ENCODE data around the gene CYSTM1.

The CYSTM1 gene

DNA sequence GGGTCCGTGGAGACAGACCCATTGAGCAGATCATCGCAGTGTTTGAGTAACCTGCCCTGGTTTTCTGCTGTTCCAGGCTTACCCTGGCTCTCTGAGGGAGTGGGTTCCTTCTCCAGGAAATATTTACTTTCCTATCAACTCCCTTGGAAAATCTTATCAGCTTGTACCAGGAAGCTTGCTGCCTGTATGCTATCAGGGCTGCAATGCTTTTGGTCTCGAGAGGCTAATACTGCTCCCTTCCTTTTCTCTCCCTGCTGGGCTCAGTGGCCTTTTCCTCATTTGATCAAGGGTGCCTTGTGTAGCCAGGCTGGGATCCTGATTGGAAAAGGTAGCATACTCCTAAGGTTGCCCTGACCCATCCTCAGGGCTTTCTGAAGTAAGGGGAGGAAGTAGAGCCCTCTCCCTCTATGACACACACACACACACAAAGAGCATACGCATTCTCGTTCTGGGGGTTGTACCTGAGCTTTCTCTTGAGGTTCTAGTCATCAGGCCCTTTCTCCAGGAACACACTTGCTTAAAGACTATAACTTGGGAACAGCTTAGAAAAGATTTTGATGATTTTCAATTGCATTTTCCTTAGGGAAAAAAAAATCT is 41.6 kb downstream of the CYSTM1 start:
- H2AFZ ChIP-seq (ENCODE audit: low read length): no peak overlapping the region
- no peak overlapping the region for H3K27ac ChIP-seq (ENCODE audit: low read depth, low read length, poor library complexity, severe bottlenecking)
- H4K20me1 ChIP-seq (ENCODE audit: insufficient read depth, low read length): no peaks in the 10 kb centered on the region
- no peaks in the 10 kb centered on the region for H3F3A ChIP-seq (ENCODE audit: insufficient read depth, low read length)
- no peaks in the 10 kb centered on the region for H3K79me2 ChIP-seq (ENCODE audit: insufficient read depth, low read length)
- TF ChIP-seq, protein P1, sequence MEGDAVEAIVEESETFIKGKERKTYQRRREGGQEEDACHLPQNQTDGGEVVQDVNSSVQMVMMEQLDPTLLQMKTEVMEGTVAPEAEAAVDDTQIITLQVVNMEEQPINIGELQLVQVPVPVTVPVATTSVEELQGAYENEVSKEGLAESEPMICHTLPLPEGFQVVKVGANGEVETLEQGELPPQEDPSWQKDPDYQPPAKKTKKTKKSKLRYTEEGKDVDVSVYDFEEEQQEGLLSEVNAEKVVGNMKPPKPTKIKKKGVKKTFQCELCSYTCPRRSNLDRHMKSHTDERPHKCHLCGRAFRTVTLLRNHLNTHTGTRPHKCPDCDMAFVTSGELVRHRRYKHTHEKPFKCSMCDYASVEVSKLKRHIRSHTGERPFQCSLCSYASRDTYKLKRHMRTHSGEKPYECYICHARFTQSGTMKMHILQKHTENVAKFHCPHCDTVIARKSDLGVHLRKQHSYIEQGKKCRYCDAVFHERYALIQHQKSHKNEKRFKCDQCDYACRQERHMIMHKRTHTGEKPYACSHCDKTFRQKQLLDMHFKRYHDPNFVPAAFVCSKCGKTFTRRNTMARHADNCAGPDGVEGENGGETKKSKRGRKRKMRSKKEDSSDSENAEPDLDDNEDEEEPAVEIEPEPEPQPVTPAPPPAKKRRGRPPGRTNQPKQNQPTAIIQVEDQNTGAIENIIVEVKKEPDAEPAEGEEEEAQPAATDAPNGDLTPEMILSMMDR (IDR thresholded peaks at IDR 0.05; ENCODE audit: low read length): no peak
- TF ChIP-seq EZH2 (IDR thresholded peaks at IDR 0.05; ENCODE audit: borderline replicate concordance, low read length): no peak
- no peaks in the 10 kb centered on the region for H3K9me2 ChIP-seq (ENCODE audit: low read depth, low read length)
- no peaks in the 10 kb centered on the region for H3K27me3 ChIP-seq (ENCODE audit: insufficient read depth, low read length)
- H3K4me3 ChIP-seq (ENCODE audit: low read depth, low read length, poor library complexity, severe bottlenecking): no peak overlapping the region
- H3K4me2 ChIP-seq (ENCODE audit: low read length): no peak overlapping the region
- no peaks in the 10 kb centered on the region; the same call in 1 of the 2 replicates for H3K36me3 ChIP-seq (ENCODE audit: insufficient read depth, low read length)
- H3K9me3 ChIP-seq (ENCODE audit: low read length): no peaks in the 10 kb centered on the region
- H3K4me1 ChIP-seq (ENCODE audit: insufficient read depth, low read length, severe bottlenecking): no peaks in the 10 kb centered on the region
- H3K9ac ChIP-seq (ENCODE audit: low read length): no peak overlapping the region

DNA sequence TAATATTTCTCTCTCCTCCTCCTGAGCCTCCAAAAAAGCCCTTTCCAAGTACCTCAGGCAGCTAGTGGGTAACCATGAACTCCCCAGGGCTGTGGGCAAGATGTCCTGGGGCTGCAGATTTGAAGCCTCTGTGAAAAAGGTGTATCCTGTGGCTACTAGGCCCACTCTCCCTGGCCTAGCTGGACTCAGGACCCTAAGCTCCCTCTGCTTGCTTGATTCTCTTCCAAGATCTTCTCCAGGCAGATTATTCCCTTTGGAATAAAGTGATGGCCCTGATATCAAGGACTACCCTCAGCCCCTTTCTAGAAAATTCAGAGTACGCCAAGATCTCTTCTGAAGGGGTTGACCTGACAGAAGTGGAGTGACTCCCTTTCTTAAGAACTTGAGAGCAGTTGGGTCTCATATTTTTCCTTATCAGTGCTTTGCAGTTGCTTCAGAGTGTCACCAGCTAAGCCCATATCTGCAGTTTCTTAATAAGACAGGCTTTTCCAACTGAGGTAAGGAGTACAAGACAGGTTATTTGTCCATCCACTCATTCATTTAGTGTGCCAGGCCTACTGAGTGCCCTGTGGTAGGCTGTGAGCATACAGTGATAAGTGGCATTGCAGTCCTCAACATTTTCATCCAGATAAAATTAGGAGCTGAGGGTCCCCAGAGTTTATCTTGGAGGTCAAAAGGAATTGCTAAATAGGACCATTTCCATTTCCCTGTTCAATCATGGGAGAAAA is 42.5 kb downstream of the CYSTM1 start:
- no peaks in the 10 kb centered on the region for H3K9me3 ChIP-seq (ENCODE audit: low read length)
- TF ChIP-seq, protein P1 (IDR thresholded peaks at IDR 0.05; ENCODE audit: low read length): no peak
- no peak for TF ChIP-seq EZH2 (IDR thresholded peaks at IDR 0.05; ENCODE audit: borderline replicate concordance, low read length)
- no peaks in the 10 kb centered on the region for H4K20me1 ChIP-seq (ENCODE audit: insufficient read depth, low read length)
- H3K4me1 ChIP-seq (ENCODE audit: insufficient read depth, low read length, severe bottlenecking): no peaks in the 10 kb centered on the region
- H3F3A ChIP-seq (ENCODE audit: insufficient read depth, low read length): no peaks in the 10 kb centered on the region
- no peak overlapping the region for H2AFZ ChIP-seq (ENCODE audit: low read length)
- H3K36me3 ChIP-seq (ENCODE audit: insufficient read depth, low read length): no peaks in the 10 kb centered on the region
- H3K9me2 ChIP-seq (ENCODE audit: low read depth, low read length): no peaks in the 10 kb centered on the region
- H3K27ac ChIP-seq (ENCODE audit: low read depth, low read length, poor library complexity, severe bottlenecking): no peak overlapping the region
- H3K27me3 ChIP-seq (ENCODE audit: insufficient read depth, low read length): no peaks in the 10 kb centered on the region
- H3K9ac ChIP-seq (ENCODE audit: low read length): no peak overlapping the region
- no peak overlapping the region for H3K4me3 ChIP-seq (ENCODE audit: low read depth, low read length, poor library complexity, severe bottlenecking)
- no peaks in the 10 kb centered on the region for H3K79me2 ChIP-seq (ENCODE audit: insufficient read depth, low read length)
- no peak overlapping the region for H3K4me2 ChIP-seq (ENCODE audit: low read length)

- TF ChIP-seq EZH2 (IDR thresholded peaks at IDR 0.05; ENCODE audit: borderline replicate concordance, low read length): no peak
- TF ChIP-seq, protein P1 (IDR thresholded peaks at IDR 0.05; ENCODE audit: low read length): no peak
- H3F3A ChIP-seq (ENCODE audit: insufficient read depth, low read length): no peaks in the 10 kb centered on the region
- no peak overlapping the region for H3K4me3 ChIP-seq (ENCODE audit: low read depth, low read length, poor library complexity, severe bottlenecking)
- no peak overlapping the region for H3K27ac ChIP-seq (ENCODE audit: low read depth, low read length, poor library complexity, severe bottlenecking)
- no peaks in the 10 kb centered on the region for H3K36me3 ChIP-seq (ENCODE audit: insufficient read depth, low read length)
- no peaks in the 10 kb centered on the region for H3K79me2 ChIP-seq (ENCODE audit: insufficient read depth, low read length)
- no peaks in the 10 kb centered on the region for H3K9me3 ChIP-seq (ENCODE audit: low read length)
- no peak overlapping the region for H3K9ac ChIP-seq (ENCODE audit: low read length)
- no peak overlapping the region for H3K4me2 ChIP-seq (ENCODE audit: low read length)
- no peaks in the 10 kb centered on the region for H3K27me3 ChIP-seq (ENCODE audit: insufficient read depth, low read length)
- H3K4me1 ChIP-seq (ENCODE audit: insufficient read depth, low read length, severe bottlenecking): no peaks in the 10 kb centered on the region
- no peaks in the 10 kb centered on the region for H4K20me1 ChIP-seq (ENCODE audit: insufficient read depth, low read length)
- no peak overlapping the region for H2AFZ ChIP-seq (ENCODE audit: low read length)
- H3K9me2 ChIP-seq (ENCODE audit: low read depth, low read length): no peaks in the 10 kb centered on the region
Observed at GRCh38 chr5:140219068-140219991, 44.3 kb downstream of the CYSTM1 start.

Measured in OCI-LY1 (cell line).